Inferior parietal cortex (tissue), 1 donor: ENCODE measurements around the gene APOA4.

Experiments used
- DNase-seq: peaks from one replicate; pipeline ENCODE4 v3.0.0-alpha.2; 2016; ENCODE audit errors: extremely low spot score

Gene APOA4

GRCh38 chr11:116823031-116823843, at the start of gene APOA4:
APOA4 (minus strand) TSS chr11:116823304; CDS start chr11:116823191, 113 bp downstream.
- no peak for DNase-seq

DNA sequence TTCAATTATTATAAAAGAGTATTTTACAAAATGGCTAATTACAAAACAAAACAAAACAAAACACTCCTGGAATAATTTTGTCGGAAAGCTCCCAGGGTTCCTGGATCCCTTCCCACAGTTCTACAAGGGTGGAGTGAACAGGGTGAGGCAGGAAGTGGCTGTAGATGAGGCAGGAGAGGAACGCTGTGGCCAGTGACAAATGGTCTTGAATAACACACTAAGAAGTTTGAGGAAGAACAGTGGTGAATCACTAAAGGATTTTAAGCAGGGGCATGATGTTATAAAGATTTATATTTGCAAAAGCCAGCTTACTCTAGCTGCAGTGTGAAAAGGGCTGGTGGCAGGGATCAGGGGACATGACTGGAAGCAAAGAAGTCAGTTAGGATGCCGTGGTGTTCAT, 48.1 kb upstream of the APOA4 start:
- no peak for DNase-seq

GRCh38 chr11:116870054-116870453, 47.0 kb upstream of the APOA4 start:
- no peak for DNase-seq

DNA sequence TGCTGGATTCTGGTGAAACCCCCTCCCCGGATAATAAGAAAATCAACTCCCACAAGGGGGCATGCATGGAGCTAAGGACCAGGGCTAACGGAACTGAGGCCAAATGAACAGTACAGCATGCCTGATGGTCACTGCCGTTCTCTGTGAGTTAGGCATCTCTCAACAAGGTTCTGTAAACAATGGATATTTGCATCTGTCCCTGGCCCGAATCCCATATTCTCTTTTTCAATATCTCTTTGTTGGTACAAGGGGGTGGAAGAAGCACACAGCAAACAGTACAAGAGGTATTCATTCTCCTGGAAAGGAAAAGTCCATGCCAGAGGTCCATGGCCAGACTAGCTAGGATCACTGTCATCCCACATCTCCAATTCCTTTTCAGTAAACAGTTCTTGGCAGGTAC, 46.5 kb upstream of the APOA4 start:
- DNase-seq, result peak; percentile 64

GRCh38 chr11:116868066-116868465, 45.0 kb upstream of the APOA4 start:
- no peak for DNase-seq

DNA sequence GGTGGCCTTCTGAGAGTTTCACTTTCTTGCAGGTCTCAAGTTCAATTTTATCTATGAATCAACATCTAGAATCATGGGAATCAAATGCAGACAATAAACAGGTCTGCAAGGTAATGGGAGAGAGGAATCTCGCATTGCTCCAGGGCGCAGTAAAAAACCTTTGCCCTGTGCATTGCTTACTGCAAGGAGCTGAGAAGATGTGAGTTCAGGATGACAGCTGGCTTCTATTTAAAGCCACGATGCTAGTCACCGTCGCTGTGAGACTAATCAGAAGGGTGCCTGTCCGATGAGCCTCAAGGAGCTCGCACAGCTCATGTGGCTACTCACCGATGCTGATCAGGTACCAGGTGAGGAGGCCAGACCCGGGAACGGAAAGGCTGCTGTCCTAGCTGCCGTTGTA, 44.5 kb upstream of the APOA4 start:
- DNase-seq, result no peak

GRCh38 chr11:116866804-116867455, 43.8 kb upstream of the APOA4 start:
- DNase-seq, result no peak

DNA sequence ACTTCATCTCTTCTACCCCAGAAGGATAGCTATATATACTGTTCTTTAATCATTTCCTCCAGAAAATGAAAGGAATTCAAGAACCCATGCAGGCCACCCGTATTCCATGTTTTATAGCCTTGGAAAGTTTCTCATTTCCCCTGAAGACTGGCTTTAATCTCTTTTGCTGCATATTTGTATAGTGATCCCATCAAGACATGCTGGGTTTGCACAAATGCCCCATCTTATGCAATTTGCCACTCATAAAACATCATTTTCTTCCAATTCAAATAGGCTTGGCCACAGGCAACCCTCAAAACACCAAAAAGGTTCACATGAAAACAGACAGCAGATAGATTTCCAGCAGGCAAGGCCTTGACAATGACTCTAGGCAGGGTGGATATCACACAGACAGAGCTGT, 42.6 kb upstream of the APOA4 start:
- no peak for DNase-seq

GRCh38 chr11:116864531-116864930, 41.4 kb upstream of the APOA4 start:
- no peak for DNase-seq

- no peak for DNase-seq
Measured at GRCh38 chr11:116862951-116863350, 39.8 kb upstream of the APOA4 start.

DNA sequence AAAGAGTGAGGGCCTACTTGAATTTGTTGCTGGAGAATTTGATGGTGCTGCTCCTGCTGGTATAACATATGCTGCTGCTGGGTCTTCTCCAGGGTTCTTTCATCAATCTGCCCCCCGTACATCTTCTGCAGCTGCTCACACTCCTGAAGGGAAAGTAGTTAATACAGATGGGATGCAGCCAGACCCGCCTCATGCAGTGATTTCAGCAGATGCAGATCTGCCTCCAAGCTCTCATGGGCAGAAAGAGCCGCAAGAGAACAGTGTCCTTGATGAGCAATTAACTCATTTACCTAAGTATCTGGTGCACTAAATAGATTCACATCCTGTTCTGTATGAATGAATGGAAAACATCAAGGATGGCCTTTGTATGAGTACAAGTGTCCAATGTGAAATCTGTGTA, 39.1 kb upstream of the APOA4 start:
- DNase-seq, result no peak

DNA sequence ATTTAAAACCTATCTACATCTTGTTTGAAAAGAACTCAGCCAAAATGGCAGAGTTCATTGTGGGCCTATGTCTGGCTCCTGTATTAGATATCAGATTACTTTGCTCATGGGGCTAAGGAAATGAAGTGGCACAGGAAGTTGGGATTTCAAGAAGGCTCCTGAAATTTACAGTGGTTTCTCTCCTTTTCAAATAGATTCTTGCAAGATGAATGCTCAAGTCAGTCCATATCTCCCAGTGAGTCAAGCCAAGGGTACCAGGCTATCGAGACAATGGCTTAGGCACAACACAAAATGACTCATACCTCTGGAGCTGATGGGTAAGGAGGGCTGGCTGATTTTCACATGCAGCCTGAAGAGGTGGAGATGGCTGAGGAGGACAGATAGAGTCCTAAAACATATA, 38.4 kb upstream of the APOA4 start:
- DNase-seq, result no peak

- DNase-seq, result no peak
Measured at GRCh38 chr11:116860303-116860702, 37.2 kb upstream of the APOA4 start.

DNA sequence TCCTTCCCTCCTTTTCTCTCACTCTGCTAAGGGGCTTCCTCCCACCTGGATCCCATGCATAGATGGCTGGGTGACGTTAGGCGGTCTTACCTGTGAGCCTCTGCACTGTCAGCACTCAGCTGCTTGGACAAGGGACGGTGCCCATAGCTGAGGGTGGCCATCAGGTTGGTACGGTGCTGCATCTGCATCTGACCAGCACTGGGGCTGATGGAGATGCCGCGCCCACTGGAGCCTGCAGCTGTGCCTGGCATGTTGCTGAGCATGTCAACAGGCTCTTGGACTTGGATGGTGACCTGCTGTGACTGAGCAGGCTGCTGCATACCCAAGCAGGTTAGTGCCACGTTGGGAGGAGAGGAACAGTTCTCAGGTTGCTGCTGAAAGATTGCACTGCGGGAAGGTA, 36.1 kb upstream of the APOA4 start:
- DNase-seq, result no peak

DNA sequence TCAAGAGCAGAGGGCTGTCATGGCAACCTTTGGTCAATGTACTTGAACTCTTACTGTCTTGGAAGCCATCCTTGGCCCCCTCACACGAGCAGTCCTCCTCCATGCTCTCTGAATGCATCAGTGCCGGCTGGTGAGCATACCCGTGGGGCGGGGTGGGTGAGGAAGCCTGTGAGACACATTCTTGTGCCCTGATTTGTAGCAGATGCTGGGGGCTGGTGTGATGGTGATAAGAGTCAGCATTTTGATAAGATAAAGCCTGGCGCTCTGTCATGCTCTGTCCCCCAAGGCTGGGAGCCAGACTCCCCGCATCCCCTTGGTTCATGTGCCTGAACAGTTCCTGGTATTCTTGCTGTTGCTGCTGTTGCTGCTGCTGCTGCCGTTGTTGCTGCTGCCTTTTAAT, 34.8 kb upstream of the APOA4 start:
- DNase-seq, result no peak

DNA sequence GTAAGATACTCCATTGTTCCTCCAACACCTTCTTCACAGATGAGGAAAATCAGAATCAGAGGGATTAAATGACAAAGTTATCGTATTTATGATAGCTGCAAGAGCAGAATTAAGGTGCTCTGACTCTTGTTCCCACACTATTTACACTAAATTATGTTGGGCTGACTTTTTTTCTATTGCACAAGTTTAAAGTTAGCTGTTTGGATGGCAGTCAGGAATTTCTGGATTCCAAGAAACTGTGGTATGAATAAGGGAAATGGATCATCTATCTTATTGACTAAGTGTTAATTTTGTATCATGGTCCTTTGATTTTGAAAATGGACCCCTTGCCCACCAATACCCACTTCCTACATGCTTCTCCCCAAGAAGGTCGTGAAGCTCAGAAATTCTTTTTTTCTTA, 34.2 kb upstream of the APOA4 start:
- DNase-seq, result no peak

- no peak for DNase-seq
Measured at GRCh38 chr11:116856423-116856822, 33.3 kb upstream of the APOA4 start.

DNA sequence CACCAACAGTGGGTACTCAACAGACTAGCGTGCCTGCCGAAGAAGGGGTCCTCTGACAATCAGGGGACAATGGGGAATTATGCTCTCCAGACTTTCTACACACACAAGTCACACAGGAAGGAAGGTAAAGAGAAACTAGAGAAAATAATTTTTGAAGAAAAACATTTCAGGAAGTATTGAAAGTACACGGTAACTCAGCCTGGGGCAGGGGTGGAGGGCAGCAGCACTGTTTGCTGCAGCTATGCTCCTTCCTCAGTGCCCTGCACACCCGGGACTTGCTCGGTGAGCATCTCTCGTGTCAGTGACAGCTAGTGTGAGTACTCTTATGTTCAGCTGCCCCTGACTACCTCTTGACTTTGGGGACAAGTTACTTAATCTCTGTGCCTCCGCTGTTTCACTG, 32.3 kb upstream of the APOA4 start:
- no peak for DNase-seq

DNA sequence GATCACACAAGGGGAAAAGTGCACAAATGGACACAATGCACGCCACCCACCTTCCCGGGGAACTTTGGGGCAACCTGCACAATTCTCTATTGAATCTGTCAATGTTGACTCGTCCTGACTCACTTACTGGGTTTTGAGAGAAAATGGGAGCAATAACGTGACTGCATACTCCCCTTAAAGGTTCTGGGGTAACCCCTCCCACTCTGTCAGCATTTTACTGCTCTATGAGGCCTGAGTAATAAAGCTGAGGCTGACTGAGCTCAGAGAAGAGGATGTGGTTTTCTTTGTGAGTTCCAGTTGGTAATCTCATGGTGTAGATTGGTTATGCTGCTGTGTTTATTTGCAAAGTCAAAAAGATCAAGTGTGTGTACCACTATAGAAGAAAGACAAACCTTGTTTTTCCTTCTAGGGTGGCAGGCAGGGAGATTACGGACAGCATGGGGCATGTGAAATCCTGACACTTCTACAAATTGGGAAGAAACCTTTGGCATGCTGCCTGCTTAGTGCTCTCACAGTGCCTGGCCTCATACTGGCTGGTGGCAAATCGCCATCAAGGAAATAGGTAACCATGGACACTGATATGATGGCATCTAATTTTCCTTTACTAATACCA, 30.5 kb upstream of the APOA4 start:
- DNase-seq, result no peak

DNA sequence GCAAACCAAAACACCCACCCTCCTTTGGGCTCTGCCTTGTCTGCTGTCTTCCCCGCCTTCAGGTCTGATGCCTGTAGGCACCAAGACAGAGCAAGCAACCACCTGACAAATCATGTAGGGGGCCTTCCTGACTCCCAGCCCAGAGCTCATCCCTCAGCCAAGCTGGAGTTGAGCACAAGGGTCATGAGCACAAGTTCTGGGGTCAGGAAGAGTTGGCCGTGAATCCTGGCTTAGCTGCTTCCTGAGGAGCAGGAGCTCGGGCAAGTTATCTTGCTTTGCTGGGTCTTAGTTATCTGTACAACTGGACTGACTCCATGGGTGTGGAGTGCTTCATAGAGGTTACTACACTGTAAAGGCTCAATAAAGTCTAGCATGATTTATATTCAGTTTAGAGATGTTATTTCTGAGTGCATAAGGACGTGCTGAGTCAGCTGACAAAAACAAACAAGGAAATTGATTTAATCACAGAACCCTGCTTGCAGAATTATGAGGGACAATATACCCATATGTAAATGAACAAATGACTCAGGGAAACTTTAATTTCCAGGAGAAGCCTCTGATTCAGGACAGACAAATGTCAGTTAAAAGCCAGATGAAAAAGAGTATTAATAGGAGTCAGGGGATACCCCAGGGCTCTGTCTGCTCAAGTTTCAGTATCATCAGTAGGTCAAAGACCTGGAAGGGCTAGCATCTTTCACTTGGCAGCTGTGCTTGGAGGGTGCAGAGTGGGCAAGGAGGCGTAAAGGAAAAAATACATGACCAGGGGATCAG, 29.3 kb upstream of the APOA4 start:
- DNase-seq, result no peak

DNA sequence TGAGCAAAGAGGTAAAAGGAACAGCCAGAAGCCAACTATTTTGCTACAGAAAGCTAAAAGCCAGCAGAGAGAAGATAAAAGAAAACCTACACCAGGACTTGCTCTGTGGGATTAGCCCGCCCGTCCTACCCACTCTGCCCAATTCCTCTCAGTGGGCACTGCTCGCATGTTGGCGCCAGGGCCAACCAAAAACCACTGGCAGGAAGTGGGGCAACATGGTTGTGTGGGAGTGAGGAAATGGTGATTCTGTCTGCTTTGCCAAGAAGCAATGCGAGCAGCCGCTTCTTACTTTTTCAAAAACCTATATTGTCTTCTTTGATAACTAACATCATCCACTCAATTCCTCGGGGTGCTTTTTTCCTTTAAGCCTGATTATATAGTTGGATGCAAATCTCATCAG, 28.5 kb upstream of the APOA4 start:
- no peak for DNase-seq

- no peak for DNase-seq
Measured at GRCh38 chr11:116849486-116849885, 26.4 kb upstream of the APOA4 start.
